Measurements from ENCODE around the gene PITPNC1. TPM values are rescaled to one million over a fixed set of nuclear protein-coding genes. Genes with fewer than 3 reads are reported as not detected.
A peak's percentile ranks its signal among the peaks of the same experiment; 100 is the strongest.

PITPNC1 gene
- total RNA-seq, 1 experiment from 2014 or later = 23.1 TPM

GRCh38 chr17:67372751-67373150 is 4.3 kb upstream of the PITPNC1 start:
- no peaks in the 10 kb centered on the region for H3K27me3 ChIP-seq (ENCODE audit: low read length)
- CTCF ChIA-PET = interaction anchor here (0.6 to 1.7 kb wide), 3 partner anchors 103 to 317 kb away, joined by 3 to 5 read pairs (median 3); no protein-coding TSS in a partner anchor
- DNase-seq (peak; percentile 90), ATAC-seq (peak; percentile 38)
- H3K9ac ChIP-seq (ENCODE audit: low read length) = peak overlapping the region; percentile 44
- POLR2A ChIA-PET (ENCODE audit: unreplicated experiment) = interaction anchor here (0.5 to 0.6 kb wide), 2 partner anchors 11 to 313 kb away, joined by 3 read pairs; no protein-coding TSS in a partner anchor
- H3K27ac ChIP-seq (ENCODE audit: low read length) = peak overlapping the region; percentile 81
- peaks cover 4% of the 10 kb centered on the region; the same call in 1 of the 2 replicates for H3K79me2 ChIP-seq (ENCODE audit: low read length)
- no TSS peak for BruUV-seq (replicated peaks)
- peaks cover 39% of the 10 kb centered on the region for H3K4me1 ChIP-seq (ENCODE audit: insufficient read depth, low read length)
- H3F3A ChIP-seq (ENCODE audit: low read length, unreplicated experiment) = no peaks in the 10 kb centered on the region
- intact Hi-C loops (cut with micrococcal nuclease) = loop anchor here (10.0 kb wide), 1 partner anchor 658 kb away; no protein-coding TSS in a partner anchor
- H3K9me3 ChIP-seq (ENCODE audit: low read length) = no peaks in the 10 kb centered on the region
- TF ChIP-seq CTCF (conservative IDR thresholded peaks at IDR 0.05; ENCODE audit: low read depth, low read length) = no peak
- no peak for TF ChIP-seq EZH2 (IDR thresholded peaks at IDR 0.05; ENCODE audit: low read length, unreplicated experiment)
- no peak for TF ChIP-seq EZH2phosphoT487 (IDR thresholded peaks at IDR 0.05; ENCODE audit: borderline replicate concordance, low read length)
- H4K20me1 ChIP-seq (ENCODE audit: low read length) = no peaks in the 10 kb centered on the region
- H3K4me3 ChIP-seq (ENCODE audit: low read length) = no peak overlapping the region
- H3K36me3 ChIP-seq (ENCODE audit: low read depth, low read length) = no peaks in the 10 kb centered on the region
- peak overlapping the region; percentile 19 for H3K4me2 ChIP-seq (ENCODE audit: low read length)
- no peaks in the 10 kb centered on the region for H3K9me2 ChIP-seq (replicated peaks; ENCODE audit: low read length)
- H2AFZ ChIP-seq (ENCODE audit: low read length) = no peak overlapping the region

- H3F3A ChIP-seq (ENCODE audit: low read length, unreplicated experiment) = no peaks in the 10 kb centered on the region
- BruUV-seq (replicated peaks) = no TSS peak
- H3K27me3 ChIP-seq (ENCODE audit: low read length) = no peaks in the 10 kb centered on the region
- H3K4me3 ChIP-seq (ENCODE audit: low read length) = peak overlapping the region; percentile 46
- peaks cover 44% of the 10 kb centered on the region for H3K4me1 ChIP-seq (ENCODE audit: insufficient read depth, low read length)
- intact Hi-C loops (cut with micrococcal nuclease) = loop anchor here (1.0 to 10.0 kb wide), 6 partner anchors 14 to 660 kb away; no protein-coding TSS in a partner anchor
- H3K4me2 ChIP-seq (ENCODE audit: low read length) = peak overlapping the region; percentile 81
- H3K9ac ChIP-seq (ENCODE audit: low read length) = peak overlapping the region; percentile 12; the same call in 1 of the 2 replicates
- ChIA-PET POLR2A (ENCODE audit: unreplicated experiment) (no interaction called here), CTCF (interaction anchor here (0.6 to 3.5 kb wide), 10 partner anchors 15 to 234 kb away, joined by 3 to 15 read pairs (median 4); no protein-coding TSS in a partner anchor)
- H4K20me1 ChIP-seq (ENCODE audit: low read length) = 0 out of 2 replicates have a peak, but pooled peaks cover 4% of the 10 kb centered on the region
- peak overlapping the region; percentile 75 for H2AFZ ChIP-seq (ENCODE audit: low read length)
- H3K9me3 ChIP-seq (ENCODE audit: low read length) = no peaks in the 10 kb centered on the region
- peak overlapping the region; percentile 15 for H3K27ac ChIP-seq (ENCODE audit: low read length)
- H3K79me2 ChIP-seq (ENCODE audit: low read length) = peaks cover 15% of the 10 kb centered on the region
- ATAC-seq (peak; percentile 33), DNase-seq (peak; percentile 94)
- no peaks in the 10 kb centered on the region for H3K9me2 ChIP-seq (replicated peaks; ENCODE audit: low read length)
- TF ChIP-seq EZH2phosphoT487 (IDR thresholded peaks at IDR 0.05; ENCODE audit: borderline replicate concordance, low read length) (no peak), CTCF (conservative IDR thresholded peaks at IDR 0.05; ENCODE audit: low read depth, low read length) (peak; percentile 99)
- no peaks in the 10 kb centered on the region for H3K36me3 ChIP-seq (ENCODE audit: low read depth, low read length)
Measured at GRCh38 chr17:67374329-67375053, 2.6 kb upstream of the PITPNC1 start.

Data from PC-3 (cell line).